Activated CD8-positive, alpha-beta T cell treated with anti-CD3 and anti-CD28 coated beads for 36 hours (primary cell): ENCODE data around the gene TMEM220. TPM values are rescaled to one million over a fixed set of nuclear protein-coding genes. Genes with fewer than 3 reads are reported as not detected.

ENCODE experiments used
- ATAC-seq: fragments of 200-7000 bp; cut with Tn5 transposase; one replicate; pipeline ENCODE4 v1.10.0; 2021; ENCODE audit warnings: mild to moderate bottlenecking, moderate library complexity
- CTCF ChIA-PET: fragments of 350-600 bp; sonication (Branson Sonifier 250); formaldehyde crosslinking; loops from one replicate; lab custom pipeline; 2021; ENCODE audit warnings: antibody characterized with exemption; lab: Charles Lee
- POLR2A ChIA-PET: fragments of 350-600 bp; sonication (Branson Sonifier 250); formaldehyde crosslinking; loops from one replicate; lab custom pipeline; 2021; ENCODE audit warnings: antibody characterized with exemption; lab: Charles Lee
- DNase-seq: peaks from one replicate; pipeline ENCODE4 v3.0.0-alpha.2; 2020
- H3K27ac Mint-ChIP-seq: one replicate; pipeline ENCODE4 v1.8.0; 2021; ENCODE audit warnings: mild to moderate bottlenecking, mixed read lengths
- H3K27me3 Mint-ChIP-seq: one replicate; pipeline ENCODE4 v1.8.0; 2021; ENCODE audit warnings: mixed read lengths
- H3K36me3 Mint-ChIP-seq: one replicate; pipeline ENCODE4 v1.8.0; 2021; ENCODE audit warnings: low read depth, mixed read lengths
- H3K4me1 Mint-ChIP-seq: one replicate; pipeline ENCODE4 v1.8.0; 2021; ENCODE audit warnings: low read depth, mixed read lengths
- H3K4me3 Mint-ChIP-seq: one replicate; pipeline ENCODE4 v1.8.0; 2021; ENCODE audit warnings: mild to moderate bottlenecking, moderate library complexity, mixed read lengths
- H3K9me3 Mint-ChIP-seq: one replicate; pipeline ENCODE4 v1.8.0; 2021; ENCODE audit warnings: mixed read lengths
- intact Hi-C: fragments of 100-400 bp; cut with micrococcal nuclease; formaldehyde crosslinking; loops from one replicate; pipeline ENCODE4 v1.10.0; 2022
- total RNA-seq, 2 experiments: library from RNA; stranded (reverse); gene quantifications; one replicate each; pipeline ENCODE4 v1.2.3, GENCODE V29; 2021
- TF ChIP-seq, protein P1 (sequence below): fragments of 200-600 bp; IDR thresholded peaks from one replicate; pipeline ENCODE4 v1.8.0; 2022; ENCODE audit warnings: antibody characterized with exemption, mild to moderate bottlenecking

Gene TMEM220
- 1 to 10 TPM in 1 of 2 experiments, under 1 TPM in 1; 0.63 to 1.4 TPM for total RNA-seq

DNA sequence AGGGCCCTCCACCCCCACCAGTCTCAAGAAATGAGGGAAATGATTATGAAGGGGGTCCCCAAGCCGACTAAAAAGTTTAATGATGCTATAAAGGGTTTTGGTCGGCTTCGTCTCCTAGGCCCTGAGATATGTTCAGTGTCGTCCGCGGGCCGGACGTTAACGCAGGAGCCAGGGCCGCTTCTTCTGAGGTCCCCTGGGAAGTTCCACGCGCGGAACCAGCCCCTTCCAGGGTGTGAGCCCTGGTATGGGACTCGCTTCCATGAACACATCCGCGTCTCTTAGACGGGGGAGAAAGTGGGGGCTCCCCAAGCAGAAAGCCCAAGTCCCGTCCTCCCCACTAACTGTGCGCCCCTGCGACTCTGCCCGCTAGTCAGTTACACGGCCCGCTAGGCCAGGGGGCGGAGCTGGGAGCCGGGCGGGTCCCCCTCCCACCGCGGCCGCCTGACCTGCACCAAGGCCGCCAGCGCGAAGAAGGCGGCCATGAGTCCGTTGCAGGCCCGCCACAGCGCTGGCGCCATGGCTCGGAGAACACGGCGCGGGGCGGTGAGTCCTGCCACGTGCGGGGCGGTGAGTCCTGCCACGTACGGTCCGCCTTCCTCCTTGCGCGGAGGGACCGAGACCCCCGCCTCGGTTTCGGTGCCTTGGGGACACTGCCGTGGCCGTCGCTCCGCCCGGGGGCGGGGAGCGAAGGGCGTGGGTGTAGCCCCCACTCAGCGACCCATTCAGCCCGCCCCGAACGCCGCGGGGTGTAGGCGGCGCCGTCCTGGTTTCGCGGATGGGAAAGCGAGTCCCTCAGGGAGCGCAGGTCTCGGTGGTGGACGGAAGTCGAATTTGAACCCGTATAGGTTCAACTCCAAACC, at the start of gene TMEM220:
TSS of gene TMEM220 (minus strand) at position 690 of the 860 bp plus-strand sequence. CDS start at position 518, 172 bp downstream.
- Mint-ChIP-seq H3K4me3 (peak within 1 kb of the TSS; percentile 78), H3K27me3 (no peaks in the 10 kb centered on the region), H3K9me3 (no peaks in the 10 kb centered on the region), H3K4me1 (peaks cover 18% of the 10 kb centered on the region), H3K27ac (peak within 1 kb of the TSS; percentile 81), H3K36me3 (peaks cover 2% of the 10 kb centered on the region)
- CTCF ChIA-PET, result interaction anchor here (1.7 kb wide), 1 partner anchor 112 kb away, joined by 4 read pairs; no protein-coding TSS in a partner anchor
- intact Hi-C loops, result no loop called here
- ATAC-seq (peak; percentile 63), DNase-seq (peak; percentile 48)
- TF ChIP-seq, protein P1, sequence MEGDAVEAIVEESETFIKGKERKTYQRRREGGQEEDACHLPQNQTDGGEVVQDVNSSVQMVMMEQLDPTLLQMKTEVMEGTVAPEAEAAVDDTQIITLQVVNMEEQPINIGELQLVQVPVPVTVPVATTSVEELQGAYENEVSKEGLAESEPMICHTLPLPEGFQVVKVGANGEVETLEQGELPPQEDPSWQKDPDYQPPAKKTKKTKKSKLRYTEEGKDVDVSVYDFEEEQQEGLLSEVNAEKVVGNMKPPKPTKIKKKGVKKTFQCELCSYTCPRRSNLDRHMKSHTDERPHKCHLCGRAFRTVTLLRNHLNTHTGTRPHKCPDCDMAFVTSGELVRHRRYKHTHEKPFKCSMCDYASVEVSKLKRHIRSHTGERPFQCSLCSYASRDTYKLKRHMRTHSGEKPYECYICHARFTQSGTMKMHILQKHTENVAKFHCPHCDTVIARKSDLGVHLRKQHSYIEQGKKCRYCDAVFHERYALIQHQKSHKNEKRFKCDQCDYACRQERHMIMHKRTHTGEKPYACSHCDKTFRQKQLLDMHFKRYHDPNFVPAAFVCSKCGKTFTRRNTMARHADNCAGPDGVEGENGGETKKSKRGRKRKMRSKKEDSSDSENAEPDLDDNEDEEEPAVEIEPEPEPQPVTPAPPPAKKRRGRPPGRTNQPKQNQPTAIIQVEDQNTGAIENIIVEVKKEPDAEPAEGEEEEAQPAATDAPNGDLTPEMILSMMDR, result no peak
- POLR2A ChIA-PET, result no interaction called here

- Mint-ChIP-seq H3K27ac (no peak overlapping the region), H3K36me3 (peaks cover 2% of the 10 kb centered on the region), H3K4me3 (no peak overlapping the region), H3K27me3 (peaks cover 1% of the 10 kb centered on the region), H3K9me3 (peaks cover 10% of the 10 kb centered on the region), H3K4me1 (no peaks in the 10 kb centered on the region)
- TF ChIP-seq, protein P1, result no peak
- intact Hi-C loops, result no loop called here
- DNase-seq (no peak), ATAC-seq (no peak)
- ChIA-PET CTCF (no interaction called here), POLR2A (no interaction called here)
These were observed 49.8 kb upstream of the TMEM220 start for GRCh38 chr17:10779609-10780008.

DNA sequence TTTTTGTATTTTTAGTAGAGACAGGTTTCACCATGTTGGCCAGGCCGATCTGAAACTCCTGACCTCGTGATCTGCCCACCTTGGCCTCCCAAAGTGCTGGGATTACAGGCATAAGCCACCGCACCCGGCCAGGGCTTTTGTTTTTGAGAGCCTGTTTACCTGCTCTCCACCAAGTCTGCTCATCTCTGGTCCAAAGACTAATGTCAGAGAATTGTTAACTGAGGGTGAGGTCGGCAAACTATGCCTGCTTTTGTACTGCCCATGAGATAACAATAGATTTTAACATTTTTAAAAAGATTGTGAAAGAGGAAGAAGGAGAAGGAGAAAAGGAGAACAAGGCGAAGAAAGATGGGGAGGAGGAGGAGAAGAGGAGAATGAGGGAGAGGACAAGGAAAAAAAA, 48.1 kb upstream of the TMEM220 start:
- intact Hi-C loops, result no loop called here
- no peak overlapping the region for H3K4me3 Mint-ChIP-seq
- ATAC-seq (no peak), DNase-seq (no peak)
- peaks cover 4% of the 10 kb centered on the region for H3K9me3 Mint-ChIP-seq
- ChIA-PET CTCF (no interaction called here), POLR2A (no interaction called here)
- TF ChIP-seq, protein P1, result no peak
- no peak overlapping the region for H3K27ac Mint-ChIP-seq
- H3K36me3 Mint-ChIP-seq, result no peaks in the 10 kb centered on the region
- H3K4me1 Mint-ChIP-seq, result no peaks in the 10 kb centered on the region
- peaks cover 3% of the 10 kb centered on the region for H3K27me3 Mint-ChIP-seq

GRCh38 chr17:10777131-10777807, 47.4 kb upstream of the TMEM220 start:
- H3K4me1 Mint-ChIP-seq, result no peaks in the 10 kb centered on the region
- H3K27ac Mint-ChIP-seq, result no peak overlapping the region
- H3K36me3 Mint-ChIP-seq, result no peaks in the 10 kb centered on the region
- no peak overlapping the region for H3K4me3 Mint-ChIP-seq
- H3K27me3 Mint-ChIP-seq, result peaks cover 3% of the 10 kb centered on the region
- TF ChIP-seq, protein P1, result no peak
- ATAC-seq (no peak), DNase-seq (no peak)
- peaks cover 1% of the 10 kb centered on the region for H3K9me3 Mint-ChIP-seq
- ChIA-PET CTCF (no interaction called here), POLR2A (no interaction called here)
- intact Hi-C loops, result no loop called here

DNA sequence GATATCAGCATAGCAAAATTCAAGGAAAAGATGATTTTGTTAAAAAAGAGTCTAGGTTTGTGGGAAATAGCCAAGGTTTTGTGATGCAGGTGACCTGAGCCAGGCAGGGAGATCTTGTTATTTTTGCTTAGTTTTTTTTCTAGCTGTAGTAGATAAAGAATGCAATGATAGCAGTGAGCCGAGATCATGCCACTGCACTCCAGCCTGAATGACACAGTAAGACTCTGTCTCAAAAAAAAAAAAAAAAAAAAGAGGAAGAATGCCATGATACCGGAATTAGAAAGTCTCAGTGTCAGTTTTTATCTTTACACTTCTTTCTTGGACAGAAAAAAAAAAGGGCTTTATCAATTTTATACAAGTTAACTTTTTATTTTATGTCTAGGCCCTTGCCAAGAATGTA, 46.6 kb upstream of the TMEM220 start:
- ChIA-PET POLR2A (no interaction called here), CTCF (no interaction called here)
- H3K27ac Mint-ChIP-seq, result no peak overlapping the region
- H3K36me3 Mint-ChIP-seq, result no peaks in the 10 kb centered on the region
- ATAC-seq (no peak), DNase-seq (no peak)
- no peak overlapping the region for H3K4me3 Mint-ChIP-seq
- peaks cover 3% of the 10 kb centered on the region for H3K9me3 Mint-ChIP-seq
- TF ChIP-seq, protein P1, result no peak
- intact Hi-C loops, result no loop called here
- H3K4me1 Mint-ChIP-seq, result no peaks in the 10 kb centered on the region
- peaks cover 3% of the 10 kb centered on the region for H3K27me3 Mint-ChIP-seq
